ENCODE results near the gene WWP2. TPM values are rescaled to one million over a fixed set of nuclear protein-coding genes. Genes with fewer than 3 reads are reported as not detected.
"Not testable (repeated sequence)": the region's sequence is repeated elsewhere in the genome, so short reads cannot be mapped to it uniquely, and the experiment has no call there.

WWP2 gene
- polyA plus RNA-seq, 1 donor from 2014 or later = 11.9 TPM

DNA sequence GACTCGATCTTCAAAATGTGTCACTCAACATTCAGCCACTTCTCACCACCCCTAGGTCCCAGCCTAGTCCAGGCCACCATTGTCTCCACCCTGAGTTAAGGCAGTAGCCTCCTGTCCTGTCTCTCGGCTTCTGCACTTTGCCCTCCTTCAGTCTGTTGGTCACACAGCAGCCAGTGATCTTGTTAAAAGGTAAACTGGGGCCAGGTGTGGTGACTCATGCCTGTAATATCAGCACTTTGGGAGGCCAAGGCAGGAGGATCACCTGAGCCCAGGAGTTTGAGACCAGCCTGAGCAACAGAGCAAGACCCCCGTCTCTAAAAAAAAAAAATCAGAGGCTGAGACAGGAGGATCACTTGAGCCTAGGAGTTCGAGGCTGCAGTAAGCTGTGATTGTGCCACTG, 25.8 kb downstream of the WWP2 start:
- no peaks in the 10 kb centered on the region for H3K27me3 ChIP-seq (ENCODE audit: insufficient read depth, low read depth, low read length)
- H3K27ac ChIP-seq (ENCODE audit: low read length) = no peak overlapping the region
- no peak overlapping the region for H2AFZ ChIP-seq (ENCODE audit: low read depth, low read length)
- no peak overlapping the region for H3K9ac ChIP-seq (ENCODE audit: low read length)
- H3K9me2 ChIP-seq (ENCODE audit: insufficient read depth, low read length) = no peaks in the 10 kb centered on the region
- no peaks in the 10 kb centered on the region for H3K36me3 ChIP-seq (ENCODE audit: insufficient read depth, low read length)
- no peak for TF ChIP-seq EP300 (conservative IDR thresholded peaks at IDR 0.05; ENCODE audit: poor library complexity, severe bottlenecking)
- TF ChIP-seq POLR2AphosphoS5 (IDR thresholded peaks at IDR 0.05) = no peak
- no peak for TF ChIP-seq SMC3 (conservative IDR thresholded peaks at IDR 0.05; ENCODE audit: poor library complexity)
- no peak for TF ChIP-seq REST (IDR thresholded peaks at IDR 0.05; ENCODE audit: borderline replicate concordance)
- no peak for TF ChIP-seq EZH2 (IDR thresholded peaks at IDR 0.05; ENCODE audit: borderline replicate concordance, insufficient read depth, low read length, poor library complexity, severe bottlenecking)
- no peak for TF ChIP-seq TAF1 (IDR thresholded peaks at IDR 0.05; ENCODE audit: low read depth)
- no peak for TF ChIP-seq MXI1 (conservative IDR thresholded peaks at IDR 0.05; ENCODE audit: poor library complexity, severe bottlenecking)
- TF ChIP-seq CTCF (IDR thresholded peaks at IDR 0.05; ENCODE audit: poor library complexity, severe bottlenecking) = no peak
- TF ChIP-seq RAD21 (conservative IDR thresholded peaks at IDR 0.05) = no peak
- no peaks in the 10 kb centered on the region for H3K79me2 ChIP-seq (replicated peaks; ENCODE audit: insufficient read depth, low read length)
- no peaks in the 10 kb centered on the region for H3F3A ChIP-seq (ENCODE audit: insufficient read depth, low read length, poor library complexity, severe bottlenecking)
- no peaks in the 10 kb centered on the region for H4K20me1 ChIP-seq (ENCODE audit: insufficient read depth)
- H3K4me3 ChIP-seq (ENCODE audit: low read length) = no peak overlapping the region
- no peaks in the 10 kb centered on the region for H3K9me3 ChIP-seq (ENCODE audit: low read length)
- no peak overlapping the region for H3K4me2 ChIP-seq (ENCODE audit: low read length)

GRCh38 chr16:69791391-69791847, 29.3 kb downstream of the WWP2 start:
- H2AFZ ChIP-seq (ENCODE audit: low read depth, low read length); H3K79me2 ChIP-seq (replicated peaks; ENCODE audit: insufficient read depth, low read length); H3K9me3 ChIP-seq (ENCODE audit: low read length); H3K4me3 ChIP-seq (ENCODE audit: low read length); H3K27me3 ChIP-seq (ENCODE audit: insufficient read depth, low read depth, low read length); H3K36me3 ChIP-seq (ENCODE audit: insufficient read depth, low read length); H4K20me1 ChIP-seq (ENCODE audit: insufficient read depth); H3K27ac ChIP-seq (ENCODE audit: low read length); H3F3A ChIP-seq (ENCODE audit: insufficient read depth, low read length, poor library complexity, severe bottlenecking); H3K9me2 ChIP-seq (ENCODE audit: insufficient read depth, low read length); H3K4me2 ChIP-seq (ENCODE audit: low read length); H3K9ac ChIP-seq (ENCODE audit: low read length): not testable (repeated sequence)

DNA sequence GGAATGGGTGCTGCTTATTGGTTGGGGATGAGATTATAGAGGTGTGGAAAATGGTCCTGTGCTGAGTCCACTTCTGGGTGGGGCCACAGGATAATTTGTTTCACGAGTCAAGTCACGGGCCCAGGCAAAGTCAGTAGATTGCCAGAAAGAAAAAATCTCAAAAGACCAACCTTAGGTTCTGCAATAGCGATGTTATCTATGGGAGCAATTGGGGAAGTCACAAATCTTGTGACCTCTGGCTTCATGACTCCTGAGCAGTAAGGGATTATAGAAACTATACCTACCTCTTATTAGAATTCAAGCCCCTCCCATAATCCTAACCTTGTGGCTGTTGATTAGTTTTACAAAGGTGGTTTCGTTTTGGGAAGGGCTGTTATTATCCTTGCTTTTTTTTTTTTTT, 31.4 kb downstream of the WWP2 start:
- no peaks in the 10 kb centered on the region for H3K9me2 ChIP-seq (ENCODE audit: insufficient read depth, low read length)
- H3K9me3 ChIP-seq (ENCODE audit: low read length) = no peaks in the 10 kb centered on the region
- TF ChIP-seq MXI1 (conservative IDR thresholded peaks at IDR 0.05; ENCODE audit: poor library complexity, severe bottlenecking) (no peak), TAF1 (IDR thresholded peaks at IDR 0.05; ENCODE audit: low read depth) (no peak), EZH2 (IDR thresholded peaks at IDR 0.05; ENCODE audit: borderline replicate concordance, insufficient read depth, low read length, poor library complexity, severe bottlenecking) (no peak), POLR2AphosphoS5 (IDR thresholded peaks at IDR 0.05) (no peak), CTCF (IDR thresholded peaks at IDR 0.05; ENCODE audit: poor library complexity, severe bottlenecking) (no peak), EP300 (conservative IDR thresholded peaks at IDR 0.05; ENCODE audit: poor library complexity, severe bottlenecking) (no peak), RAD21 (conservative IDR thresholded peaks at IDR 0.05) (no peak), SMC3 (conservative IDR thresholded peaks at IDR 0.05; ENCODE audit: poor library complexity) (no peak), REST (IDR thresholded peaks at IDR 0.05; ENCODE audit: borderline replicate concordance) (no peak)
- no peaks in the 10 kb centered on the region for H3K27me3 ChIP-seq (ENCODE audit: insufficient read depth, low read depth, low read length)
- H3K4me2 ChIP-seq (ENCODE audit: low read length) = no peak overlapping the region
- H3K4me3 ChIP-seq (ENCODE audit: low read length) = no peak overlapping the region
- H3K79me2 ChIP-seq (replicated peaks; ENCODE audit: insufficient read depth, low read length) = no peaks in the 10 kb centered on the region
- no peaks in the 10 kb centered on the region for H4K20me1 ChIP-seq (ENCODE audit: insufficient read depth)
- H2AFZ ChIP-seq (ENCODE audit: low read depth, low read length) = no peak overlapping the region
- no peaks in the 10 kb centered on the region for H3K36me3 ChIP-seq (ENCODE audit: insufficient read depth, low read length)
- no peaks in the 10 kb centered on the region for H3F3A ChIP-seq (ENCODE audit: insufficient read depth, low read length, poor library complexity, severe bottlenecking)
- no peak overlapping the region for H3K9ac ChIP-seq (ENCODE audit: low read length)
- no peak overlapping the region for H3K27ac ChIP-seq (ENCODE audit: low read length)
